GM10248 (cell line): ENCODE results near the gene MAML2.
A peak's percentile ranks its signal among the peaks of the same experiment; 100 is the strongest.

Experiments used
- CTCF ChIA-PET: fragments of 300-600 bp; sonication (Branson Sonifier 250); formaldehyde crosslinking; extraction: SDS; loops from one replicate; lab custom pipeline; 2021; ENCODE audit warnings: antibody characterized with exemption; lab: Yijun Ruan, JAX
- POLR2A ChIA-PET: fragments of 350-650 bp; sonication (Branson Sonifier 250); formaldehyde crosslinking; extraction: SDS; loops from one replicate; lab custom pipeline; 2020; ENCODE audit warnings: antibody characterized with exemption; lab: Yijun Ruan, JAX
- DNase-seq: peaks from one replicate; pipeline ENCODE4 v3.0.0; 2012; ENCODE audit errors: extremely low spot score
- CTCF ChIP-seq: IDR thresholded peaks from 2 replicates; pipeline ENCODE4 v1.5.1; 2012; ENCODE audit warnings: mild to moderate bottlenecking, low read depth; ENCODE audit errors: extremely low read depth, missing control alignments, control extremely low read depth

MAML2 gene

GRCh38 chr11:96052921-96053651 is 289.9 kb downstream of the MAML2 start:
- no peak for TF ChIP-seq CTCF
- ChIA-PET POLR2A (no interaction called here), CTCF (interaction anchor here (0.8 to 4.9 kb wide), 6 partner anchors 17 to 341 kb away, joined by 3 to 31 read pairs (median 6); partner anchors contain the start of gene MAML2)
- DNase-seq, result no peak

- DNase-seq, result peak; percentile 46
- no peak for TF ChIP-seq CTCF
- ChIA-PET CTCF (interaction anchor here (1.1 to 2.6 kb wide), 8 partner anchors 10 to 373 kb away, joined by 3 to 11 read pairs (median 4); partner anchors contain the start of gene MAML2), POLR2A (no interaction called here)
These were observed 291.2 kb downstream of the MAML2 start for GRCh38 chr11:96051820-96052219.

- DNase-seq, result no peak
- CTCF ChIA-PET, result interaction anchor here (1.5 to 2.6 kb wide), 3 partner anchors 12 to 293 kb away, joined by 3 to 11 read pairs (median 5); partner anchors contain the start of gene MAML2
- POLR2A ChIA-PET, result no interaction called here
- TF ChIP-seq CTCF, result no peak
These were observed 292.4 kb downstream of the MAML2 start for GRCh38 chr11:96050435-96051182.

GRCh38 chr11:96049426-96049825 is 293.6 kb downstream of the MAML2 start:
- no peak for TF ChIP-seq CTCF
- POLR2A ChIA-PET, result no interaction called here
- CTCF ChIA-PET, result no interaction called here
- DNase-seq, result no peak

- ChIA-PET CTCF (interaction anchor here (1.2 kb wide), 1 partner anchor 8 kb away, joined by 3 read pairs; no protein-coding TSS in a partner anchor), POLR2A (no interaction called here)
- no peak for DNase-seq
- no peak for TF ChIP-seq CTCF
These were observed 297.2 kb downstream of the MAML2 start for GRCh38 chr11:96045622-96046456.

- ChIA-PET POLR2A (no interaction called here), CTCF (interaction anchor here (0.8 kb wide), 1 partner anchor 10 kb away, joined by 3 read pairs; no protein-coding TSS in a partner anchor)
- DNase-seq, result no peak
- TF ChIP-seq CTCF, result no peak
These were observed 298.2 kb downstream of the MAML2 start for GRCh38 chr11:96044747-96045146.
